ENCODE measurements around the gene CPHXL2.

CPHXL2 gene

GRCh38 chr16:75676909-75677308, at the start of gene CPHXL2:
TSS of gene CPHXL2 (minus strand) at chr16:75677009. CDS start at chr16:75676999, 10 bp downstream.
- CTCF ChIA-PET = interaction anchor here (1.1 to 1.8 kb wide), 3 partner anchors 12 to 1495 kb away, joined by 3 to 4 read pairs (median 3); no protein-coding TSS in a partner anchor
- DNase-seq (ENCODE audit: extremely low spot score) = no peak
- POLR2A ChIA-PET = no interaction called here
- TF ChIP-seq, protein P1, sequence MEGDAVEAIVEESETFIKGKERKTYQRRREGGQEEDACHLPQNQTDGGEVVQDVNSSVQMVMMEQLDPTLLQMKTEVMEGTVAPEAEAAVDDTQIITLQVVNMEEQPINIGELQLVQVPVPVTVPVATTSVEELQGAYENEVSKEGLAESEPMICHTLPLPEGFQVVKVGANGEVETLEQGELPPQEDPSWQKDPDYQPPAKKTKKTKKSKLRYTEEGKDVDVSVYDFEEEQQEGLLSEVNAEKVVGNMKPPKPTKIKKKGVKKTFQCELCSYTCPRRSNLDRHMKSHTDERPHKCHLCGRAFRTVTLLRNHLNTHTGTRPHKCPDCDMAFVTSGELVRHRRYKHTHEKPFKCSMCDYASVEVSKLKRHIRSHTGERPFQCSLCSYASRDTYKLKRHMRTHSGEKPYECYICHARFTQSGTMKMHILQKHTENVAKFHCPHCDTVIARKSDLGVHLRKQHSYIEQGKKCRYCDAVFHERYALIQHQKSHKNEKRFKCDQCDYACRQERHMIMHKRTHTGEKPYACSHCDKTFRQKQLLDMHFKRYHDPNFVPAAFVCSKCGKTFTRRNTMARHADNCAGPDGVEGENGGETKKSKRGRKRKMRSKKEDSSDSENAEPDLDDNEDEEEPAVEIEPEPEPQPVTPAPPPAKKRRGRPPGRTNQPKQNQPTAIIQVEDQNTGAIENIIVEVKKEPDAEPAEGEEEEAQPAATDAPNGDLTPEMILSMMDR (IDR thresholded peaks at IDR 0.05; ENCODE audit: control extremely low read depth, extremely low read depth, low read depth, missing control alignments) = no peak

- no peak for DNase-seq (ENCODE audit: extremely low spot score)
- TF ChIP-seq, protein P1 (IDR thresholded peaks at IDR 0.05; ENCODE audit: control extremely low read depth, extremely low read depth, low read depth, missing control alignments) = no peak
- ChIA-PET CTCF (no interaction called here), POLR2A (no interaction called here)
Measured at GRCh38 chr16:75726390-75726789, 49.6 kb upstream of the CPHXL2 start, which contains the start of gene CPHXL. TSS of gene CPHXL (minus strand) at chr16:75726490. CDS start at chr16:75726442, 48 bp downstream.

GRCh38 chr16:75718452-75718851, 41.6 kb upstream of the CPHXL2 start:
- POLR2A ChIA-PET = no interaction called here
- CTCF ChIA-PET = no interaction called here
- no peak for DNase-seq (ENCODE audit: extremely low spot score)
- TF ChIP-seq, protein P1 (IDR thresholded peaks at IDR 0.05; ENCODE audit: control extremely low read depth, extremely low read depth, low read depth, missing control alignments) = no peak

- TF ChIP-seq, protein P1 (IDR thresholded peaks at IDR 0.05; ENCODE audit: control extremely low read depth, extremely low read depth, low read depth, missing control alignments) = no peak
- ChIA-PET CTCF (no interaction called here), POLR2A (no interaction called here)
- no peak for DNase-seq (ENCODE audit: extremely low spot score)
Measured at GRCh38 chr16:75714661-75715060, 37.9 kb upstream of the CPHXL2 start.

- ChIA-PET POLR2A (no interaction called here), CTCF (interaction anchor here (1.0 kb wide), 1 partner anchor 599 kb away, joined by 3 read pairs; no protein-coding TSS in a partner anchor)
- TF ChIP-seq, protein P1 (IDR thresholded peaks at IDR 0.05; ENCODE audit: control extremely low read depth, extremely low read depth, low read depth, missing control alignments) = no peak
- DNase-seq (ENCODE audit: extremely low spot score) = no peak
Measured at GRCh38 chr16:75710344-75710743, 33.5 kb upstream of the CPHXL2 start.

DNA sequence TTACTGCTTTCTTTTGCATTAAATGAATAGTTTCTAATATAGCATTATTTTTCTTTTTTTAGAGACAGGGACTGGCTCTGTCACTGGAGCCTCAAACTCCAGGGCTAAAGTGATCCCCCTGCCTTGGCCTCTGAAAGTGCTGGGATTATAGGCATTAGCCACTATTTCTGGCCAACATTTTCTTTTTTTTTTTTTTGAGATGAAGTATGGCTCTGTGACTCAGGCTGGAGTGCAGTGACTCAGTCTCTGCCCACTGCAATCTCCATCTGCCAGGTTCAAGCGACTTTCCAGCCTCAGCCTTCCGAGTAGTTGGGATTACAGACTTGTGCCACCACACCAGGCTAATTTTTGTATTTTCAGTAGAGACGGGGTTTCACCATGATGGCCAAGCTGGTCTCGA, 26.5 kb upstream of the CPHXL2 start:
- POLR2A ChIA-PET = no interaction called here
- no peak for DNase-seq (ENCODE audit: extremely low spot score)
- CTCF ChIA-PET = no interaction called here
- TF ChIP-seq, protein P1 (IDR thresholded peaks at IDR 0.05; ENCODE audit: control extremely low read depth, extremely low read depth, low read depth, missing control alignments) = no peak

DNA sequence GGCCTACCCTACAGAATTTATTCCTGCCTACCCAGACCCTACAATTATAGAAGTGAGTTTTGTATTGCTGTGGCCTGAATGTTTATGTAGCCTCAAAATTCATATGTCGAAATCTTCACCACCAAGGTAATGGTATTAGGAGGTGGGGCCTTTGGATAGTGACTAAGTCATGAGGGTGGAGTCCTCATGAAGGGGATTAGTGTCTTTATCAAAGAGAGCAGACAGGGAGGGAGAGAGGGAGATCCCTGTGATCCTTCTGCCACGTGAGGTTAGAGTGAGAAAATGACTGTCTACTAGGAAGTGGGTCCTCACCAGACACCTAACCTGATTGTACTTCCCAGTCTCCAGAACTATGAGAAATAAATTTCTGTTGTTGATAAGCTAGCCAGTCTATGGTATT, 25.4 kb upstream of the CPHXL2 start:
- TF ChIP-seq, protein P1 (IDR thresholded peaks at IDR 0.05; ENCODE audit: control extremely low read depth, extremely low read depth, low read depth, missing control alignments) = no peak
- no peak for DNase-seq (ENCODE audit: extremely low spot score)
- POLR2A ChIA-PET = no interaction called here
- CTCF ChIA-PET = no interaction called here

All from GM10248 (cell line).